HG02885 (cell line): ENCODE results near the gene CD1C.
"Not testable (repeated sequence)": the region's sequence is repeated elsewhere in the genome, so short reads cannot be mapped to it uniquely, and the experiment has no call there.

Experiments used
- ATAC-seq: cut with Tn5 transposase; IDR thresholded peaks from one replicate; pipeline ENCODE4 v1.9.1; 2021; ENCODE audit warnings: mild to moderate bottlenecking; ENCODE audit not compliant: unreplicated experiment, poor library complexity

The CD1C gene

GRCh38 chr1:158327481-158327880 lies 37.8 kb downstream of the CD1C start:
- ATAC-seq = no peak

DNA sequence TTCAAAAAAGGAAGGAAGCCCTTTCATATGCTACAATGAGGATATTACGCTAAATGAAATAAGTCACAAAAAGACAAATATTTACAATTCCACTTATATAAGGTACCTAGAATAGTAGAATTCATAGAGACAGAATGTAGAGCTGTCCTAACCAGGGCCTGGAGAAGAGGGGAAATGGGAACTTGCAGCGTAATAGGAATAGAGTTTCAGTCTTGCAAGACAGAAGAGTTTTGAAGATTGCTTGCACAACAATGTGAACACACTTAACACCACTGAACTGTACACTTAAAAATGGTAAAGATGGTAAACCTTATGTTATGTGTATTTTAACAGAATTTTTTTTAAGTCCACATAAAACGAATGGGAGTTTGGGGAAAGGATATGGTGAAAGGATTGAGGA lies 38.7 kb downstream of the CD1C start:
- ATAC-seq = no peak

GRCh38 chr1:158329300-158329699 lies 39.6 kb downstream of the CD1C start:
- no peak for ATAC-seq

GRCh38 chr1:158329733-158330132 lies 40.0 kb downstream of the CD1C start:
- no peak for ATAC-seq

- no peak for ATAC-seq
These were observed 40.8 kb downstream of the CD1C start for GRCh38 chr1:158330391-158331105.

DNA sequence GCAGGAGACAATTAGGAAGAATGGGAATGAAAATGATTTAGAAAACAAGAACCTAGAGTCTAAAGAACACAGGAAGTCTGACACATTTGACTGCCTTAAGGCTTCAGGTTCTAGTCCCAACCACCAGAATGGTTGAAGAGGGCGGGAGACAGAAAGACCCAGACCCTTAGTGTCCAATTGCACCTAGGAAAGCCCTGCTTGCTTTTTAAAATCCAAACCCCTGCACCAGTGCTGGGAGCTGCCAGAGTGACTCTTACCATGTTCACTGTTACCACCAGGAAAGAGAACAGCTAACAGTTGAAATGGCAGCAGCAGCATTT lies 41.3 kb downstream of the CD1C start:
- no peak for ATAC-seq

DNA sequence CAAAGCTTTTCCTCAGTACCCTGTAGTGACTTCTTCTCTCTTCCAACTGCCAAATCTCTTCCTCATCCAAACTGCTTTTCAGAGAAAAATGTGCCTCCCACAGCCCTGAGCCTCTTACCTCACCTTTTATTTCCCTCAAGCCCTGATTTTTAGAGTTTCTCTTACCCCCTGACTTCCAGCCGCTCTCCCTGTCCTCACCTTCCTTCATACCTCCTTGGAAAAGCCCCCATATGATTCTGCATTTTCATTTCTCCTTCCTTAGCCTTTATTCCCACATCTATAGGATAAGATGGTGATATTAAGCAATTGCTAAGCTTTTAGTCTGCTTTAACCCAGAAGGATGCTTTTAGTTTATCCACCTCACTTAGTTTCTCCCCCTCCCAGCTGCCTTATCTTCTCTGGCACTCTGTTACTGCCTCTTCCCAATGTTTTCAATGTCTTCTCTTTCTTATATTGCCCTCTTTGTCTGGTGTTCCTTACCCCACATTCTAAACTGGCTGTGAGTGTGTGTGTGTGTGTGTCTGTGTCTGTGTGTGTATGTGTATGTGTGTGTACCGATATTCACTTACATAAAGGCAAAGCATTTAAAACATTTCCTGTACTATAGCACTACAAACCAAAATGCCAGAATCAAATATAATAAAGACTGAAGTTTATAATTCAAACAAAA lies 41.9 kb downstream of the CD1C start, which contains the start of gene CD1B:
CD1B (minus strand) TSS at position 51 of the 670 bp plus-strand sequence. CDS start 108 bp downstream, outside the sequence.
- no peak for ATAC-seq

- peak; percentile 44 for ATAC-seq
These were observed 43.9 kb downstream of the CD1C start for GRCh38 chr1:158333405-158334155.

DNA sequence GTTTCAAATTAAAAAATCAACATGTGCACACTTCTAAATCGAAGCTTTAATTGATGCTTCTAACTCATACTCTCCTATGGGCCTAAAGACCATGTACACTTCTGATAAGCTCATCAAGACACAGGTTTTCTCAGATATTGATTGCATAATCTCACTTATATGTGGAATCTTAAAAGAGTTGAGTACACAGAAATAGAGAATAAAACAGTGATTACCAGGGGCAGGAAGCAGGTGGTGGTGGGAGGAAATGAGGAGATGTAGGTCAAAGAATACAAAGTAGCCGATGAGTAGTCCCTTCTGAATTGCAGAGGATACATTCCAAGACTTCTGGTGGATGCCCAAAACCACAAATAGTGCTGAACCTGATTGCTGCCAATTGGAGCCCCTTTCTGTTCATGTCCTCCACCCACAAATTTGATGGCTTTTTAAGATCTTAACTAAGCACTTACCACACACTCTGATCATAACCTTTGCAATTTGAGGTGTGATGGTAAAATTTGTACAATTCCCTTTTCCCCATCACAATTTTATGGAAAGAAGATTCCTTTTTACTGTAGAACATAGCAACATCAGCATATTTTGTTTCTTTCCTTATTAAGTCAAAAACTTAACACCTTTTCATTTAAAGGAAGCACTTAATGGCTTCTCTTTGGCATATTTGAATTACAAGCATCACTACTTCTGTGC lies 44.9 kb downstream of the CD1C start:
- no peak for ATAC-seq

DNA sequence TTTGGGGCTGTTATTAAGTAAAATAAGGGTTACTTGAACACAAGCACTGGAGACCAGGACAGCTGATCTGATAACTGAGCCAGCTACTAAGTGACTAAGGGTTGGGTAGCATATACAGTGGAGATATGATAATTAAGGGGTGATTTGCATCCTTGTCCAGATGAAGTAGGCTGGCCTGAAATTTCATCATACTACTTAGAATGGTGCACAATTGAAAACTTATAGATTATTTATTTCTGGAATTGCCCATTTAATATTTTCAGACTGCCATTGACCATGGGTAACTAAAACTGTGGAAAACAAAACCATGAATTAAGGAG lies 45.5 kb downstream of the CD1C start:
- ATAC-seq = no peak

DNA sequence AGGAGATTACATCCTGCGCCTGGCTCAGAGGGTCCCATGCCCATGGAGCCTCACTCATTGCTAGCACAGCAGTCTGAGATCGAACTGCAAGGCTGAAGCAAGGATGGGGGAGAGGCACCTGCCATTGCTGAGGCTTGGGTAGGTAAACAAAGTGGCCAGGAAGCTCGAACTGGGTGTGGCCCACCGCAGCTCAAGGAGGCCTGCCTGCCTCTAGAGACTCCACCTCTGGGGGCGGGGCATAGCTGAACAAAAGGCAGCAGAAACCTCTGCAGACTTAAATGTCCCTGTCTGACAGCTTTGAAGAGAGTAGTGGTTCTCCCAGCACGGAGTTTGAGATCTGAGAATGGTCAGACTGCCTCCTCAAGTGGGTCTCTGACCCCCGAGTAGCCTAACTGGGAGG lies 46.7 kb downstream of the CD1C start:
- not testable (repeated sequence) for ATAC-seq
